Right lobe of liver (tissue), 6 donors: ENCODE results near the gene TRPC4AP. TPM values are rescaled to one million over a fixed set of nuclear protein-coding genes. Genes with fewer than 3 reads are reported as not detected.

Experiments
- ATAC-seq, 4 donors: fragments of 200-7000 bp; cut with Tn5 transposase; one replicate each; pipeline ENCODE4 v1.9.1; 2020; ENCODE audit warnings: mild to moderate bottlenecking in 4 of 4, moderate library complexity in 4 of 4
- DNase-seq, 3 donors: peaks; one replicate each; pipeline ENCODE4 v3.0.0-alpha.2; 2020
- H3K27ac ChIP-seq, 3 donors: fragments of 200-600 bp; one replicate each; pipeline ENCODE4 v1.8.0; 2022
- H3K27me3 ChIP-seq, 2 donors: fragments of 200-600 bp; one replicate each; pipeline ENCODE4 v1.8.0; 2022
- H3K36me3 ChIP-seq, 4 donors: fragments of 200-600 bp; sonication (generic) in 1 of 4; one replicate each; pipeline versions ENCODE4 v1.5.1 to v1.8.0; 2017 to 2022; ENCODE audit warnings: control low read depth in 1 of 4
- H3K4me1 ChIP-seq, 4 donors: fragments of 200-600 bp; sonication (generic) in 1 of 4; one replicate each; pipeline versions ENCODE4 v1.5.1 to v1.8.0; 2017 to 2022; ENCODE audit warnings: control low read depth in 1 of 4
- H3K4me3 ChIP-seq, 3 donors: fragments of 200-600 bp; one replicate each; pipeline ENCODE4 v1.8.0; 2022
- H3K9me3 ChIP-seq, 4 donors: fragments of 200-600 bp; sonication (generic) in 1 of 4; one replicate each; pipeline versions ENCODE4 v1.5.1 to v1.8.0; 2017 to 2022; ENCODE audit warnings: control low read depth in 1 of 4
- CTCF ChIP-seq, 4 donors: fragments of 200-600 bp in 3 of 4; fragments of 450-650 bp in 1 of 4; IDR thresholded peaks; one replicate each; pipeline versions ENCODE4 v1.5.1 to v1.8.0; 2016 to 2022; ENCODE audit warnings: antibody characterized with exemption in 4 of 4, mild to moderate bottlenecking in 2 of 4
- POLR2A ChIP-seq: fragments of 450-650 bp; IDR thresholded peaks from one replicate; pipeline ENCODE4 v1.6.1; 2017; ENCODE audit warnings: antibody characterized with exemption, mild to moderate bottlenecking
- WGBS: methylation state at CpG from one replicate; pipeline ENCODE4 v1.1.6; 2018; ENCODE audit warnings: low coverage, low lambda C conversion rate; ENCODE audit not compliant: insufficient coverage; ENCODE audit errors: missing lambda C conversion rate; 5-methylcytosine and 5-hydroxymethylcytosine counted together
- intact Hi-C, 2 donors: fragments of 100-400 bp; cut with DNase I; formaldehyde crosslinking; loops; one replicate each; pipeline versions ENCODE4 v1.11.2 to v1.14.1; 2022
- total RNA-seq, 6 experiments: library from RNA; depleted of rRNA in 2 of 6; stranded (reverse); fragments of >200 nt in 2 of 6; fragmentation: NEBNext Ultra II Directional in 3 of 6; extraction: Animal tissue kit (Norgen Biotek cat#: 25700) in 3 of 6; gene quantifications; one replicate each; pipeline versions ENCODE4 v1.1.0 to v1.2.4, GENCODE V29; 2016 to 2023
- donor health status: DM: no; HTN: yes; CAD: no.
- donor health status: DM: no; HTN: no; CAD: no.
- donor health status: DM: no; HTN: no; CAD: no.
- donor health status: DM: no; HTN: yes; CAD: no.
- donor health status: DM: no; HTN: yes; CAD: no.

Gene TRPC4AP
- total RNA-seq, 6 experiments from 2014 or later: 27.6 to 39.3 (median 34.6) TPM

DNA sequence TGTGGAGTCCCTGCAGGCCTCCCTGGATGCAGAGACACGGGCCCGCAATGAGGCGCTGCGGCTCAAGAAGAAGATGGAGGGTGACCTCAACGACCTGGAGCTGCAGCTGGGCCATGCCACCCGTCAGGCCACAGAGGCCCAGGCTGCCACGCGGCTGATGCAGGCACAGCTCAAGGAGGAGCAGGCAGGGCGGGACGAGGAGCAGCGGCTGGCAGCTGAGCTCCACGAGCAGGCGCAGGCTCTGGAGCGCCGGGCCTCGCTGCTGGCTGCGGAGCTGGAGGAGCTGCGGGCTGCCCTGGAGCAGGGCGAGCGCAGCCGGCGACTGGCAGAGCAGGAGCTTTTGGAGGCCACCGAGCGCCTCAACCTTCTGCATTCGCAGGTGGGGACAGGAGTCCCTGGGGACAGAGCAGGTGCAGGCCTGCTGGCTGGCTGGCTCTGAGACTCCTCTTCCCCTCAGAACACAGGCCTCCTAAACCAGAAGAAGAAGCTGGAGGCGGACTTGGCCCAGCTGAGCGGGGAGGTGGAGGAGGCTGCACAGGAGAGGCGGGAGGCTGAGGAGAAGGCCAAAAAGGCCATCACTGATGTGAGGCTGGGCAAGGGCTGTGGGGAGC lies 92.2 kb downstream of the TRPC4AP start:
- no peak overlapping the region for H3K27ac ChIP-seq
- H3K9me3 ChIP-seq: no peaks in the 10 kb centered on the region
- ATAC-seq (no peak), DNase-seq (no peak)
- no peak for TF ChIP-seq POLR2A
- no peak for TF ChIP-seq CTCF (IDR thresholded peaks at IDR 0.05)
- H3K4me3 ChIP-seq: no peak overlapping the region
- intact Hi-C loops: no loop called here
- H3K4me1 ChIP-seq: peaks cover 0 to 17% (median 4%) of the 10 kb centered on the region in 4 donors
- 92% methylated on average over 2 of the region's 28 CpGs for WGBS
- H3K27me3 ChIP-seq: no peaks in the 10 kb centered on the region
- H3K36me3 ChIP-seq: peaks cover 0 to 74% (median 32%) of the 10 kb centered on the region in 4 donors

DNA sequence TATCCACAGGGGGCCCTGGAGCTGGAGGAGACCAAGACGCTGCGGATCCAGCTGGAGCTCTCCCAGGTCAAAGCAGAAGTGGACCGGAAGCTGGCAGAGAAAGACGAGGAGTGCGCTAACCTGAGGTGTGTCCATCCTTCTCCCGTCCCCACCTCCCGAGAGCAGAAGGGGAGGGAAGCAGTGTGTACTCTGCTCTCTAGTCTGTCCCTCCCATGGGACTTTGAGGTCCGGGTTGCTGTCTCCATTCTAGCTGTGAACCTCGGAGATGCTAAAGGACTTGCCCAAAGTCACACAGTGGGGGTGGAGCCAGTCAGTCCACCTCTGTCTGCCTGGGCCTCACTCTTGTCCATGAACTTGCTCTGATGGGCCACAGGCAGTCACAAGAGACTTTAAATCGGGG lies 92.8 kb downstream of the TRPC4AP start:
- no peak overlapping the region for H3K27ac ChIP-seq
- H3K9me3 ChIP-seq: no peaks in the 10 kb centered on the region
- no peak for DNase-seq
- peaks cover 0 to 22% (median 4%) of the 10 kb centered on the region in 4 donors for H3K4me1 ChIP-seq
- TF ChIP-seq POLR2A: no peak
- TF ChIP-seq CTCF (IDR thresholded peaks at IDR 0.05): no peak
- no peaks in the 10 kb centered on the region for H3K27me3 ChIP-seq
- intact Hi-C loops: no loop called here
- H3K36me3 ChIP-seq: peaks cover 0 to 67% (median 29%) of the 10 kb centered on the region in 4 donors
- WGBS: 69% methylated on average over 4 of the region's 10 CpGs
- no peak overlapping the region for H3K4me3 ChIP-seq
- ATAC-seq: no peak

- TF ChIP-seq POLR2A (no peak), CTCF (IDR thresholded peaks at IDR 0.05) (no peak)
- WGBS: 96% methylated on average over 5 of the region's 25 CpGs
- peaks cover 0 to 60% (median 25%) of the 10 kb centered on the region in 4 donors for H3K36me3 ChIP-seq
- DNase-seq: no peak
- no peak for ATAC-seq
- H3K4me3 ChIP-seq: no peak overlapping the region
- no peak overlapping the region for H3K27ac ChIP-seq
- H3K4me1 ChIP-seq: peaks cover 0 to 29% (median 4%) of the 10 kb centered on the region in 4 donors
- no peaks in the 10 kb centered on the region for H3K9me3 ChIP-seq
- H3K27me3 ChIP-seq: no peaks in the 10 kb centered on the region
- intact Hi-C loops: no loop called here
Measured at GRCh38 chr20:34999021-34999451, 93.6 kb downstream of the TRPC4AP start.

- TF ChIP-seq CTCF (IDR thresholded peaks at IDR 0.05) (no peak), POLR2A (no peak)
- H3K4me3 ChIP-seq: no peak overlapping the region
- peaks cover 0 to 31% (median 4%) of the 10 kb centered on the region in 4 donors for H3K4me1 ChIP-seq
- H3K27ac ChIP-seq: no peak overlapping the region
- no peak for ATAC-seq
- WGBS: 90% methylated on average over 2 of the region's 28 CpGs
- peaks cover 0 to 54% (median 21%) of the 10 kb centered on the region in 4 donors for H3K36me3 ChIP-seq
- DNase-seq: no peak
- no peaks in the 10 kb centered on the region for H3K9me3 ChIP-seq
- H3K27me3 ChIP-seq: no peaks in the 10 kb centered on the region
- intact Hi-C loops: no loop called here
Measured at GRCh38 chr20:34998331-34998950, 94.2 kb downstream of the TRPC4AP start.
